H1 (cell line): ENCODE data around the gene ABCD4.

Source experiments
- CHD1 ChIP-seq: IDR thresholded peaks from 2 replicates; pipeline ENCODE4 v1.6.1; 2012; ENCODE audit warnings: low read depth, low read length, improper control_type of control experiment
- EZH2 ChIP-seq: fragments of 200-600 bp; sonication (generic); IDR thresholded peaks from 2 replicates; pipeline ENCODE4 v1.7.1; 2012; ENCODE audit warnings: low read depth, mild to moderate bottlenecking, moderate library complexity, low read length, inconsistent platforms; ENCODE audit not compliant: severe bottlenecking
- FOSL1 ChIP-seq: IDR thresholded peaks from 2 replicates; pipeline ENCODE4 v1.6.1; 2011; ENCODE audit warnings: mild to moderate bottlenecking, low read depth, low read length, moderate library complexity; ENCODE audit not compliant: insufficient read depth
- KDM5A ChIP-seq: fragments of 200-600 bp; IDR thresholded peaks from 2 replicates; pipeline ENCODE4 v1.7.1; 2012; ENCODE audit warnings: mild to moderate bottlenecking, low read length, inconsistent platforms, mixed read lengths
- POLR2A ChIP-seq, 2 experiments: IDR thresholded peaks; 1 replicate in 1 of 2; 2 replicates in 1 of 2; pipeline ENCODE4 v1.6.1; 2011; ENCODE audit warnings: low read depth in 2 of 2, low read length in 2 of 2, mild to moderate bottlenecking in 2 of 2; ENCODE audit errors: control extremely low read depth in 1 of 2
- POLR2AphosphoS5 ChIP-seq: IDR thresholded peaks from 2 replicates; pipeline ENCODE4 v1.6.1; 2011; ENCODE audit warnings: low read depth, low read length
- POU5F1 ChIP-seq: IDR thresholded peaks from 2 replicates; pipeline ENCODE4 v1.6.1; 2011; ENCODE audit warnings: low read depth, mild to moderate bottlenecking, low read length, moderate library complexity
- SIN3A ChIP-seq, 2 experiments: IDR thresholded peaks in 1 of 2; conservative IDR thresholded peaks in 1 of 2; 2 replicates each; pipeline ENCODE4 v1.6.1; 2011 to 2012; ENCODE audit warnings: low read length in 2 of 2, improper control_type of control experiment in 1 of 2, low read depth in 1 of 2, mild to moderate bottlenecking in 1 of 2
- TF ChIP-seq, protein P1 (sequence below), 3 experiments: IDR thresholded peaks; 1 replicate in 2 of 3; 2 replicates in 1 of 3; pipeline versions ENCODE4 v1.5.1 to v1.6.1; 2011; ENCODE audit warnings: low read length in 3 of 3, mild to moderate bottlenecking in 3 of 3, inconsistent platforms in 2 of 3, low read depth in 1 of 3, moderate library complexity in 1 of 3; ENCODE audit not compliant: insufficient read depth in 1 of 3; ENCODE audit errors: control extremely low read depth in 1 of 3

DNA sequence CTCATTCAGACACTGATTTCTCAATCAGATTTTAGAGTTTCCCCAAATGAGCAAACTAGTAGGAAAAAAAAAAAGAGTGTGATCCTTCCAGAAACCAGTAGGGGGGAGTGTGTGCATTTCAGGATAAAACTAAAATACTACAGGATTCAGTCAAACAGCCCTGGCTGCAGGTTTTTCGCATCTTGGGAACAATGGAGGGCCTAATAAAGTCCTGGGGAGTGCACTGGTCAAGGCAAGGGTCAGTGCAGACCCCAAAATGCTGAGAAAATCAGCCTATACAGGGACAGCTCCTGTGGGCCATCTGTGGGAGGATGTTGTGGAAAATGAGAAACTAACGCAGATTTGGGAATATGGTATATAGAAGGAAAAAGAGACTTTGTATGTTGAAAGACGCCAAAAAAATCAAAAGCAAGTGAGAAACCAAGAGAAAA, 22.2 kb upstream of the ABCD4 start:
- TF ChIP-seq POLR2AphosphoS5, result no peak
- TF ChIP-seq, protein P1, sequence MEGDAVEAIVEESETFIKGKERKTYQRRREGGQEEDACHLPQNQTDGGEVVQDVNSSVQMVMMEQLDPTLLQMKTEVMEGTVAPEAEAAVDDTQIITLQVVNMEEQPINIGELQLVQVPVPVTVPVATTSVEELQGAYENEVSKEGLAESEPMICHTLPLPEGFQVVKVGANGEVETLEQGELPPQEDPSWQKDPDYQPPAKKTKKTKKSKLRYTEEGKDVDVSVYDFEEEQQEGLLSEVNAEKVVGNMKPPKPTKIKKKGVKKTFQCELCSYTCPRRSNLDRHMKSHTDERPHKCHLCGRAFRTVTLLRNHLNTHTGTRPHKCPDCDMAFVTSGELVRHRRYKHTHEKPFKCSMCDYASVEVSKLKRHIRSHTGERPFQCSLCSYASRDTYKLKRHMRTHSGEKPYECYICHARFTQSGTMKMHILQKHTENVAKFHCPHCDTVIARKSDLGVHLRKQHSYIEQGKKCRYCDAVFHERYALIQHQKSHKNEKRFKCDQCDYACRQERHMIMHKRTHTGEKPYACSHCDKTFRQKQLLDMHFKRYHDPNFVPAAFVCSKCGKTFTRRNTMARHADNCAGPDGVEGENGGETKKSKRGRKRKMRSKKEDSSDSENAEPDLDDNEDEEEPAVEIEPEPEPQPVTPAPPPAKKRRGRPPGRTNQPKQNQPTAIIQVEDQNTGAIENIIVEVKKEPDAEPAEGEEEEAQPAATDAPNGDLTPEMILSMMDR (IDR thresholded peaks at IDR 0.05; ENCODE audit: control extremely low read depth in 1 of 3, insufficient read depth in 1 of 3, low read depth in 1 of 3, low read length in 3 of 3), result peak in 2 of 3 experiments; percentile 50 to 61; a peak in 2 of 4 replicates
- no peak for TF ChIP-seq POU5F1
- TF ChIP-seq SIN3A (conservative IDR thresholded peaks at IDR 0.05 in 1 of 2, IDR thresholded peaks at IDR 0.05 in 1 of 2; ENCODE audit: low read depth in 1 of 2, low read length in 2 of 2), result no peak
- TF ChIP-seq CHD1, result no peak
- no peak for TF ChIP-seq EZH2
- TF ChIP-seq FOSL1, result no peak
- 0 out of 3 replicates have a peak, but pooled peaks of 1 of the 2 experiments have one; percentile 25 for TF ChIP-seq POLR2A (IDR thresholded peaks at IDR 0.05; ENCODE audit: control extremely low read depth in 1 of 2, low read depth in 2 of 2, low read length in 2 of 2)
- no peak for TF ChIP-seq KDM5A
